Brain microvascular endothelial cell (primary cell): ENCODE results near the gene CES3.
A peak's percentile ranks its signal among the peaks of the same experiment; 100 is the strongest.

ENCODE experiments used
- DNase-seq: peaks from one replicate; pipeline ENCODE4 v3.0.0-alpha.2; 2020
- H3K27ac ChIP-seq: fragments of 250-450 bp; sonication (Bioruptor Pico); 2 replicates; pipeline ENCODE4 v1.5.1; 2020; ENCODE audit warnings: mild to moderate bottlenecking, moderate library complexity
- H3K27me3 ChIP-seq: fragments of 250-450 bp; sonication (Bioruptor Pico); replicated peaks from 2 replicates; pipeline ENCODE4 v1.5.1; 2020; ENCODE audit warnings: mild to moderate bottlenecking
- H3K36me3 ChIP-seq: fragments of 250-450 bp; sonication (Bioruptor Pico); replicated peaks from 2 replicates; pipeline ENCODE4 v1.5.1; 2020; ENCODE audit warnings: mild to moderate bottlenecking
- H3K4me3 ChIP-seq: 2 replicates; pipeline ENCODE4 v1.5.1; 2011; ENCODE audit warnings: low read depth, mild to moderate bottlenecking, control low read depth, low read length, moderate library complexity
- in situ Hi-C: cut with HindIII; loops from 2 replicates; pipeline ENCODE4 v1.10.0; 2017; ENCODE audit warnings: low sequenced_read_pairs, low pct_ligation_motif_present
- TF ChIP-seq, protein P1 (sequence below): IDR thresholded peaks from 2 replicates; pipeline ENCODE4 v1.5.1; 2011; ENCODE audit warnings: low read depth, mild to moderate bottlenecking, moderate library complexity, low read length, control low read depth, inconsistent platforms; ENCODE audit errors: missing control alignments

CES3 gene

DNA sequence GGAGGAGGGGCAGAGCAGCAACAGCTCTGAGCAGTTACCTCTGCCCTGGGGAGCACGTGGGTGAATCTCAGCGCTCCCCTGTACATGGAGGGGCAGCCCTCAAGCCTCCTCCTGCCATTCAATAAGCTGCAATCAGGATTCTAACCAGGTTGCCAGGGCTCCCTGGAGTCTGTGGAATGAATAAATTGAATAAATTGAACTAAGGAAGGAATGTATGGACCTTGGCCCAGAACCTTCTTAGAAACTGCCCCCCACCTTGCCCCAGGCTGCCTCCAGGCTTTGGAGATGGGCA is 40.8 kb upstream of the CES3 start:
- in situ Hi-C loops = no loop called here
- H3K27ac ChIP-seq = no peak overlapping the region
- peaks cover 15% of the 10 kb centered on the region for H3K27me3 ChIP-seq
- TF ChIP-seq, protein P1, sequence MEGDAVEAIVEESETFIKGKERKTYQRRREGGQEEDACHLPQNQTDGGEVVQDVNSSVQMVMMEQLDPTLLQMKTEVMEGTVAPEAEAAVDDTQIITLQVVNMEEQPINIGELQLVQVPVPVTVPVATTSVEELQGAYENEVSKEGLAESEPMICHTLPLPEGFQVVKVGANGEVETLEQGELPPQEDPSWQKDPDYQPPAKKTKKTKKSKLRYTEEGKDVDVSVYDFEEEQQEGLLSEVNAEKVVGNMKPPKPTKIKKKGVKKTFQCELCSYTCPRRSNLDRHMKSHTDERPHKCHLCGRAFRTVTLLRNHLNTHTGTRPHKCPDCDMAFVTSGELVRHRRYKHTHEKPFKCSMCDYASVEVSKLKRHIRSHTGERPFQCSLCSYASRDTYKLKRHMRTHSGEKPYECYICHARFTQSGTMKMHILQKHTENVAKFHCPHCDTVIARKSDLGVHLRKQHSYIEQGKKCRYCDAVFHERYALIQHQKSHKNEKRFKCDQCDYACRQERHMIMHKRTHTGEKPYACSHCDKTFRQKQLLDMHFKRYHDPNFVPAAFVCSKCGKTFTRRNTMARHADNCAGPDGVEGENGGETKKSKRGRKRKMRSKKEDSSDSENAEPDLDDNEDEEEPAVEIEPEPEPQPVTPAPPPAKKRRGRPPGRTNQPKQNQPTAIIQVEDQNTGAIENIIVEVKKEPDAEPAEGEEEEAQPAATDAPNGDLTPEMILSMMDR = no peak
- H3K36me3 ChIP-seq = no peaks in the 10 kb centered on the region
- H3K4me3 ChIP-seq = no peak overlapping the region
- DNase-seq = no peak

DNA sequence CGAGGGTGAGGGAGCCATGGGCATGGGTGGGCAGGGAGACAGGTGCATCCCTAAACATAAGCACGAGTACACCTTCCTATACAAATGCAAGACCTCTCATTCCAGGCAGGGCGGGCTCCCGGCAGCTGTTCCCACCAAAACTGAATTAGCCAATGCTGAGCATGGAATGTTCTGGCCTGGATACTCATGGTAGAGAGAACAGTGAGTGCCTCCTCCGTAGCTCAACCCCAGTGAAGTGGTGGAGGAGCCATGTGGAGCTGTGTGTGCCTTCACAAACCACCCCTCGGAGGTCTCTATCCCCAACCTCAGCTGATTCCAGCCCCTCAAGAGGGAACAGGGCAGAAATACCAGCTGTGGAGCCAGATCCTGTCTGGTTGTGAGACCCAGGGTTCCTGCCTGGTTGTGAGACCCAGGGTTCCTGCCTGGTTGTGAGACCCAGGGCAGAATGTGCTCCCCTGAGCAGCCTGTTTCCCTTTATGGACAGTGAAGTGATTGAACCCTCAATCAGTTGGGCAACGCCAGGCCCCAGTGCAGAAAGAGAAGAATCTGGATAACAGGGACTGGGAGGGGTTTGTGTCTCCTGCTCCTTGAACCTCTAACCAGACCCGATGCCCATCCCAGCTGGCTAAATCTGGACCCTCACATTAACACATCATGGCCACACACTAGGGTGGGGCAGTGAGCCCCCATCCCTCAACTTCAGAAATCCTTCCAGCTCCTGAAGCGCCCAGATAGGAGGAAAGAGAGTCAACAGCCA is 40.0 kb upstream of the CES3 start:
- Histone ChIP-seq H3K27me3 (peaks cover 15% of the 10 kb centered on the region), H3K36me3 (no peaks in the 10 kb centered on the region), H3K4me3 (no peak overlapping the region), H3K27ac (no peak overlapping the region)
- TF ChIP-seq, protein P1 = no peak
- no peak for DNase-seq
- in situ Hi-C loops = no loop called here

DNA sequence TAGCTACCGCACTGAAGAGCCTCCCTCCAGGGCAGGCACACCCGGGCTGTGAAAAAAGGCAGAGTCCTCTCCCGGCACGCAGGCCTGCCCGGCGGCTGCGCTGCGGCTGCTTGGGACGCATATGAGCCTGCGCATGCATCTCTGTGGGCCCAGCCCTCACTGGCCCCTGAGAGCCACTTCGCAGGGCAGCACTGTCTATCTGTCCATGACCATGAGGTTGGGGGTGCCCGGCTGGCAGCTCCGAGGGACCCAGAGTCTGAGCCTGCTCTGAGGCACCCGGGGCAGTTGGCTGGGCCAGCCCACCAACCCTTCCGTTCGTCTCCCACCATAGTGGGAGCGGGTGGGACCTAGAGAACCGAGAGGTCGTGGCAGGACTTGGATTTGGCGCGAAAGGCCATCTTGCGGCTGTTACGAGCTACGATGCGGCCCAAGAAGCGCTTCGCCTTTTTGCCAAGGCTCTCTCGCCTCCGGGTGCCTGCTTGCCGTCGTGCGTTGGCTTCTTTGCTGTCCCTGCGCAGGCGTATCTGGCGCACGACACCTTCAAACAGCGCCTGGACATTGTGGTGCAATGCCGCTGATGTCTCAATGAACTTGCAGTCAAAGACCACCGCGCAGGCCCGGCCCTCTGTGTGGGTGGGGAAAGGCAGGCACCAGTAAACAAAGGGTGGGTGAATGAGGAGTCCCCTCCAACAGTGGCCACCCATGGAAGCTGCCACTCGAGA is 39.2 kb upstream of the CES3 start:
- TF ChIP-seq, protein P1 = no peak
- H3K36me3 ChIP-seq = no peaks in the 10 kb centered on the region
- DNase-seq = no peak
- H3K4me3 ChIP-seq = no peak overlapping the region
- H3K27me3 ChIP-seq = peaks cover 15% of the 10 kb centered on the region
- no peak overlapping the region for H3K27ac ChIP-seq
- in situ Hi-C loops = no loop called here

DNA sequence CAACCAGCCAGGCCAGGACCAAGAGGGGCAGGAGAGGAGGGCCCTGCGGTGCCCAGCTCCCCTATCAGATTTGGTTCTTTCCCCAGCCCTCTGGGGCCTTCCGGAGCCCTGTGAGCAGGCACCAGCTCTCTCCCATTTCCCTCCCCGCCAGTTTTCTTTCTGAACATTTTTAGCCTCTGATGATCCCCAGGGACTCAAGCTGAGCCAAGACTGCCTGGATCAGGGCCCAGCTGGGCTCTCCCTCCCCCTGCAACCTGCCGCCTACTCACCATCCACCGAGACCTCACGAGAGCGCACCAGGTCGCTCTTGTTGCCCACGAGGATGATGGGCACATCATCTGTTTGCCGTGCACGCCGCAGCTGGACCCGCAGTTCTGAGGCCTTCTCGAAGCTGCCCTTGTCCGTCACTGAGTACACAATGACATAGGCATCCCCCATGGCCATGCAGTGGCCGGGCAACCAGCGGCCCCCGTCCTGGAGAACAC is 37.8 kb upstream of the CES3 start:
- Histone ChIP-seq H3K27ac (no peak overlapping the region), H3K36me3 (no peaks in the 10 kb centered on the region), H3K4me3 (no peak overlapping the region), H3K27me3 (peaks cover 15% of the 10 kb centered on the region)
- TF ChIP-seq, protein P1 = no peak
- DNase-seq = peak; percentile 56
- in situ Hi-C loops = no loop called here

DNA sequence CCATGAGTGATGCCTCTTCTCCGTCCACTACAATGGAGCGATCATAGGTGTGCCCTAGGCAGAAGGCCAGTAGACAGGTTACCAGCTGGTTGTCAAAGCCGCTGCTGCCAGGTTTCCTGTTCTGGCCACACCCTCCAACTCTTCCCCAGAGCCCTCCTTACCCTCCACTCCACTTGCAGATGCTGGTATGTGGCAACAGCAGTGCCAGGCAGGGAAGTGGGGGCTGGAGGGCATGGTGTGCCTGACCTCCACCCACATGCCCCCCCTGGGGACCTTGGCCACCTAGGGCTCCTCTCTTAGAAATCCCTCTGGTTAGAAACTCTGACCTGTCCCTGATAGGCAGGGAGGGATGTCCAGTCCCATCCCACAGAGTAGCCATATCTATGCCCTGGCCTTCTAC is 37.2 kb upstream of the CES3 start:
- in situ Hi-C loops = no loop called here
- H3K4me3 ChIP-seq = no peak overlapping the region
- no peak overlapping the region for H3K27ac ChIP-seq
- DNase-seq = no peak
- H3K27me3 ChIP-seq = peaks cover 15% of the 10 kb centered on the region
- no peaks in the 10 kb centered on the region for H3K36me3 ChIP-seq
- TF ChIP-seq, protein P1 = no peak
